Hepatocyte (in vitro differentiated cells): ENCODE data around the gene PALLD. TPM values are rescaled to one million over a fixed set of nuclear protein-coding genes. Genes with fewer than 3 reads are reported as not detected.

Experiments
- DNase-seq: peaks from one replicate; pipeline ENCODE4 v3.0.0-alpha.2; 2016; ENCODE audit warnings: low spot score
- H2AFZ ChIP-seq: fragments of 200-600 bp; sonication (generic); 2 replicates; pipeline ENCODE4 v1.6.0; 2016; ENCODE audit warnings: antibody characterized with exemption, mild to moderate bottlenecking
- H3K27ac ChIP-seq: fragments of 200-600 bp; sonication (generic); 2 replicates; pipeline ENCODE4 v1.5.1; 2016; ENCODE audit warnings: mild to moderate bottlenecking
- H3K27me3 ChIP-seq: fragments of 200-600 bp; sonication (generic); 2 replicates; pipeline ENCODE4 v1.6.1; 2016
- H3K36me3 ChIP-seq: fragments of 200-600 bp; sonication (generic); replicated peaks from 2 replicates; pipeline ENCODE4 v1.5.1; 2016; ENCODE audit warnings: low read depth; ENCODE audit not compliant: insufficient read depth
- H3K4me1 ChIP-seq: fragments of 200-600 bp; sonication (generic); 2 replicates; pipeline ENCODE4 v1.5.1; 2016; ENCODE audit warnings: mild to moderate bottlenecking, moderate library complexity; ENCODE audit not compliant: insufficient read depth
- H3K4me2 ChIP-seq: fragments of 200-600 bp; sonication (generic); 2 replicates; pipeline ENCODE4 v1.6.0; 2016
- H3K4me3 ChIP-seq: fragments of 200-600 bp; sonication (generic); 2 replicates; pipeline ENCODE4 v1.5.1; 2016; ENCODE audit warnings: mild to moderate bottlenecking
- H3K79me2 ChIP-seq: fragments of 200-600 bp; sonication (generic); 2 replicates; pipeline ENCODE4 v1.6.0; 2017; ENCODE audit warnings: mild to moderate bottlenecking
- H3K9me2 ChIP-seq: fragments of 200-600 bp; sonication (generic); replicated peaks from 2 replicates; pipeline ENCODE4 v1.6.0; 2017; ENCODE audit warnings: mild to moderate bottlenecking; ENCODE audit not compliant: insufficient read depth
- H3K9me3 ChIP-seq: fragments of 200-600 bp; sonication (generic); 2 replicates; pipeline ENCODE4 v1.5.1; 2016; ENCODE audit warnings: low read depth, mild to moderate bottlenecking
- H4K20me1 ChIP-seq: fragments of 200-600 bp; sonication (generic); 2 replicates; pipeline ENCODE4 v1.6.0; 2016; ENCODE audit warnings: mild to moderate bottlenecking; ENCODE audit not compliant: insufficient read depth, poor library complexity, severe bottlenecking
- CTCF ChIP-seq: fragments of 200-600 bp; sonication (generic); IDR thresholded peaks from 2 replicates; pipeline ENCODE4 v1.5.1; 2016; ENCODE audit warnings: antibody characterized with exemption, mild to moderate bottlenecking; ENCODE audit not compliant: poor library complexity
- EZH2 ChIP-seq: fragments of 200-600 bp; sonication (generic); IDR thresholded peaks from 2 replicates; pipeline ENCODE4 v1.6.1; 2016; ENCODE audit warnings: antibody characterized with exemption, mild to moderate bottlenecking, borderline replicate concordance
- EZH2phosphoT487 ChIP-seq: fragments of 200-600 bp; sonication (generic); IDR thresholded peaks from one replicate; pipeline ENCODE4 v1.6.1; 2018; ENCODE audit warnings: antibody characterized with exemption, mild to moderate bottlenecking, low read depth, moderate library complexity; ENCODE audit not compliant: unreplicated experiment, severe bottlenecking
- WGBS: methylation state at CpG from one replicate; pipeline ENCODE4 v1.1.6; 2016; ENCODE audit warnings: low lambda C conversion rate; ENCODE audit errors: missing lambda C conversion rate; 5-methylcytosine and 5-hydroxymethylcytosine counted together
- polyA plus RNA-seq: library from polyadenylated mRNA; unstranded; fragments of >200 nt; fragmentation: Nextera tagmentation; extraction: Ambion mirVana; gene quantifications from 2 replicates; pipeline ENCODE4 v1.2.1, GENCODE V29; 2016
- total RNA-seq: library from RNA; depleted of rRNA; stranded (reverse); fragments of >200 nt; gene quantifications from 2 replicates; pipeline ENCODE4 v1.2.3, GENCODE V29; 2014

Gene PALLD
- total and polyA plus RNA-seq, 2 experiments from 2014 or later: 82.7 to 85.2 TPM

GRCh38 chr4:168585168-168586091 is 88.6 kb downstream of the PALLD start:
- TF ChIP-seq CTCF (peak; percentile 72), EZH2 (no peak)
- Histone ChIP-seq H3K4me3 (no peak overlapping the region), H3K27ac (no peak overlapping the region), H2AFZ (no peak overlapping the region), H3K27me3 (no peaks in the 10 kb centered on the region), H3K36me3 (no peaks in the 10 kb centered on the region), H3K79me2 (no peaks in the 10 kb centered on the region), H3K4me1 (peaks cover 3% of the 10 kb centered on the region), H3K9me2 (no peaks in the 10 kb centered on the region), H3K9me3 (no peaks in the 10 kb centered on the region), H4K20me1 (no peaks in the 10 kb centered on the region), H3K4me2 (no peak overlapping the region)
- 36% methylated on average over 9 of the region's 9 CpGs for WGBS
- peak; percentile 88 for DNase-seq

GRCh38 chr4:168586926-168587325 is 90.1 kb downstream of the PALLD start:
- no peak overlapping the region for H2AFZ ChIP-seq
- no peak overlapping the region for H3K4me2 ChIP-seq
- H3K27ac ChIP-seq: no peak overlapping the region
- 63% methylated on average over 5 of the region's 5 CpGs for WGBS
- H3K9me3 ChIP-seq: no peaks in the 10 kb centered on the region
- H3K4me1 ChIP-seq: peaks cover 3% of the 10 kb centered on the region
- no peaks in the 10 kb centered on the region for H3K9me2 ChIP-seq
- no peak for DNase-seq
- TF ChIP-seq EZH2 (no peak), EZH2phosphoT487 (no peak), CTCF (no peak)
- no peaks in the 10 kb centered on the region for H3K79me2 ChIP-seq
- no peaks in the 10 kb centered on the region for H3K27me3 ChIP-seq
- H3K4me3 ChIP-seq: no peak overlapping the region
- H3K36me3 ChIP-seq: no peaks in the 10 kb centered on the region
- H4K20me1 ChIP-seq: no peaks in the 10 kb centered on the region

- Histone ChIP-seq H3K27ac (peak overlapping the region; percentile 23), H3K9me2 (no peaks in the 10 kb centered on the region), H3K4me1 (peaks cover 3% of the 10 kb centered on the region), H4K20me1 (no peaks in the 10 kb centered on the region), H2AFZ (no peak overlapping the region), H3K4me3 (no peak overlapping the region), H3K27me3 (no peaks in the 10 kb centered on the region), H3K36me3 (no peaks in the 10 kb centered on the region), H3K79me2 (no peaks in the 10 kb centered on the region), H3K9me3 (no peaks in the 10 kb centered on the region), H3K4me2 (no peak overlapping the region)
- 78% methylated on average over 11 of the region's 11 CpGs for WGBS
- peak; percentile 32 for DNase-seq
- TF ChIP-seq EZH2 (no peak), CTCF (no peak), EZH2phosphoT487 (no peak)
Observed at GRCh38 chr4:168587411-168588125, 90.7 kb downstream of the PALLD start.
